ENCODE data around the gene C11orf87.

- TF ChIP-seq SP1 (IDR thresholded peaks at IDR 0.05) = no peak
- TF ChIP-seq ELF4 (IDR thresholded peaks at IDR 0.05) = no peak
- TF ChIP-seq PKNOX1 (IDR thresholded peaks at IDR 0.05) = no peak
- no peak for TF ChIP-seq CTBP1 (IDR thresholded peaks at IDR 0.05; ENCODE audit: borderline replicate concordance)
- TF ChIP-seq TARDBP (IDR thresholded peaks at IDR 0.05) = no peak
- no peak for TF ChIP-seq BHLHE40 (IDR thresholded peaks at IDR 0.05; ENCODE audit: borderline replicate concordance)
- no peak for TF ChIP-seq LEF1 (IDR thresholded peaks at IDR 0.05; ENCODE audit: borderline replicate concordance)
- TF ChIP-seq FOXK2 (IDR thresholded peaks at IDR 0.05) = no peak
- TF ChIP-seq FOXM1 (IDR thresholded peaks at IDR 0.05; ENCODE audit: borderline replicate concordance) = no peak
- no peak for TF ChIP-seq ZNF384 (IDR thresholded peaks at IDR 0.05)
Measured at GRCh38 chr11:109416601-109417000, 5.4 kb upstream of the C11orf87 start.
